Natural killer cell (primary cell): Measurements from ENCODE around the gene ZNF724. TPM values are rescaled to one million over a fixed set of nuclear protein-coding genes. Genes with fewer than 3 reads are reported as not detected.
"Not testable (repeated sequence)": the region's sequence is repeated elsewhere in the genome, so short reads cannot be mapped to it uniquely, and the experiment has no call there.

ENCODE experiments used
- ATAC-seq, 3 donors: fragments of 150-1000 bp in 2 of 3; fragments of 200-7000 bp in 1 of 3; cut with Tn5 transposase; 1 replicate in 1 of 3; 2 replicates in 2 of 3; pipeline ENCODE4 v1.10.0; 2021; ENCODE audit warnings: mild to moderate bottlenecking in 2 of 3, moderate library complexity in 2 of 3
- DNase-seq, 2 donors: peaks; one replicate each; pipeline versions ENCODE4 v3.0.0 to v3.0.0-alpha.2; 2013 to 2021; ENCODE audit warnings: mixed read lengths in 1 of 2
- H3K27ac ChIP-seq: one replicate; pipeline ENCODE4 v1.5.1; 2013; ENCODE audit warnings: mild to moderate bottlenecking, low read length
- H3K27me3 ChIP-seq: one replicate; pipeline ENCODE4 v1.6.1; 2013; ENCODE audit warnings: low read length; ENCODE audit not compliant: control insufficient read depth, insufficient read depth
- H3K36me3 ChIP-seq: one replicate; pipeline ENCODE4 v1.6.1; 2013; ENCODE audit warnings: low read length; ENCODE audit not compliant: control insufficient read depth, insufficient read depth
- H3K4me1 ChIP-seq: one replicate; pipeline ENCODE4 v1.6.1; 2013; ENCODE audit warnings: low read length; ENCODE audit not compliant: control insufficient read depth, insufficient read depth
- H3K4me3 ChIP-seq: one replicate; pipeline ENCODE4 v1.5.1; 2013; ENCODE audit warnings: low read length
- H3K9me3 ChIP-seq: one replicate; pipeline ENCODE4 v1.6.1; 2013; ENCODE audit warnings: low read length; ENCODE audit not compliant: control insufficient read depth, insufficient read depth
- H3K27ac Mint-ChIP-seq, 2 donors: one replicate each; pipeline ENCODE4 v1.8.0; 2022; ENCODE audit warnings: mild to moderate bottlenecking in 2 of 2, mixed read lengths in 2 of 2, moderate library complexity in 1 of 2
- H3K27me3 Mint-ChIP-seq, 2 donors: one replicate each; pipeline ENCODE4 v1.8.0; 2022; ENCODE audit warnings: low read depth in 2 of 2, mixed read lengths in 2 of 2
- H3K36me3 Mint-ChIP-seq: one replicate; pipeline ENCODE4 v1.8.0; 2022; ENCODE audit warnings: mixed read lengths
- H3K4me1 Mint-ChIP-seq, 2 donors: one replicate each; pipeline ENCODE4 v1.8.0; 2022; ENCODE audit warnings: mixed read lengths in 2 of 2
- H3K4me3 Mint-ChIP-seq: one replicate; pipeline ENCODE4 v1.8.0; 2022; ENCODE audit warnings: mild to moderate bottlenecking, moderate library complexity, mixed read lengths
- H3K9me3 Mint-ChIP-seq, 2 donors: one replicate each; pipeline ENCODE4 v1.8.0; 2022; ENCODE audit warnings: mixed read lengths in 2 of 2
- CTCF ChIP-seq: fragments of 200-600 bp; IDR thresholded peaks from one replicate; pipeline ENCODE4 v1.8.0; 2022; ENCODE audit warnings: antibody characterized with exemption
- WGBS: methylation state at CpG from one replicate; pipeline ENCODE4 v1.1.7; 2013; ENCODE audit warnings: missing lambda C conversion rate; ENCODE audit not compliant: insufficient coverage; 5-methylcytosine and 5-hydroxymethylcytosine counted together
- intact Hi-C: fragments of 100-400 bp; cut with micrococcal nuclease; formaldehyde crosslinking; loops from one replicate; pipeline ENCODE4 v1.14.2; 2022
- total RNA-seq, 4 donors: library from RNA; stranded (reverse); fragments of 120-200 nt in 1 of 4; gene quantifications; one replicate each; pipeline versions ENCODE4 v1.2.3 to v1.2.4, GENCODE V29; 2013 to 2022

The ZNF724 gene
- total RNA-seq, 3 donors from 2014 or later (not counting 1 experiment from before 2014, with no cell fraction given) = 4.5 to 5.8 (median 4.9) TPM

GRCh38 chr19:23254141-23254910, 4.1 kb upstream of the ZNF724 start:
- H3K27ac ChIP-seq = no peak overlapping the region
- WGBS = 81% methylated on average over 5 of the region's 5 CpGs
- H3K4me3 ChIP-seq = no peak overlapping the region
- Mint-ChIP-seq H3K27ac (no peak overlapping the region), H3K27me3 (no peaks in the 10 kb centered on the region), H3K4me3 (no peak overlapping the region), H3K4me1 (peaks cover 5 to 10% of the 10 kb centered on the region in 2 donors), H3K9me3 (no peaks in the 10 kb centered on the region), H3K36me3 (no peaks in the 10 kb centered on the region)
- peaks cover 5% of the 10 kb centered on the region for H3K4me1 ChIP-seq
- no peaks in the 10 kb centered on the region for H3K27me3 ChIP-seq
- DNase-seq (no peak), ATAC-seq (no peak)
- H3K9me3 ChIP-seq = no peaks in the 10 kb centered on the region
- TF ChIP-seq CTCF = no peak
- intact Hi-C loops = no loop called here
- H3K36me3 ChIP-seq = peaks cover 5% of the 10 kb centered on the region

GRCh38 chr19:23253256-23253655, 3.1 kb upstream of the ZNF724 start:
- ATAC-seq, H3K27ac Mint-ChIP-seq, H3K27me3 Mint-ChIP-seq, H3K9me3 ChIP-seq, DNase-seq, intact Hi-C loops, H3K4me3 Mint-ChIP-seq, H3K27ac ChIP-seq, H3K4me3 ChIP-seq, H3K36me3 Mint-ChIP-seq, H3K9me3 Mint-ChIP-seq, H3K36me3 ChIP-seq, H3K27me3 ChIP-seq: not testable (repeated sequence)
- peaks cover 12% of the 10 kb centered on the region for H3K4me1 ChIP-seq
- 49% methylated on average over 3 of the region's 3 CpGs for WGBS
- peaks cover 5 to 10% of the 10 kb centered on the region in 2 donors for H3K4me1 Mint-ChIP-seq

GRCh38 chr19:23241419-23241818, 8.8 kb downstream of the ZNF724 start:
- Histone ChIP-seq H3K27me3 (no peaks in the 10 kb centered on the region), H3K4me3 (no peak overlapping the region), H3K27ac (no peak overlapping the region), H3K9me3 (peaks cover 19% of the 10 kb centered on the region), H3K4me1 (no peaks in the 10 kb centered on the region), H3K36me3 (peaks cover 4% of the 10 kb centered on the region)
- Mint-ChIP-seq H3K4me1 (no peaks in the 10 kb centered on the region), H3K27ac (no peak overlapping the region), H3K9me3 (peaks cover 10 to 15% of the 10 kb centered on the region in 2 donors), H3K36me3 (peaks cover 34% of the 10 kb centered on the region), H3K27me3 (no peaks in the 10 kb centered on the region), H3K4me3 (no peak overlapping the region)
- DNase-seq (no peak), ATAC-seq (no peak)
- no peak for TF ChIP-seq CTCF
- WGBS = 93% methylated on average over 1 of the region's 1 CpG
- intact Hi-C loops = no loop called here

GRCh38 chr19:23222998-23223652, 27.1 kb downstream of the ZNF724 start:
- no peak for TF ChIP-seq CTCF
- Histone ChIP-seq H3K27me3 (no peaks in the 10 kb centered on the region), H3K9me3 (peaks cover 47% of the 10 kb centered on the region), H3K4me1 (no peaks in the 10 kb centered on the region), H3K27ac (no peak overlapping the region), H3K4me3 (no peak overlapping the region), H3K36me3 (peaks cover 18% of the 10 kb centered on the region)
- ATAC-seq (no peak), DNase-seq (no peak)
- no peaks in the 10 kb centered on the region for H3K27me3 Mint-ChIP-seq
- no peak overlapping the region for H3K4me3 Mint-ChIP-seq
- H3K36me3 Mint-ChIP-seq = peaks cover 30% of the 10 kb centered on the region
- H3K4me1 Mint-ChIP-seq = no peaks in the 10 kb centered on the region
- H3K27ac Mint-ChIP-seq = no peak overlapping the region
- H3K9me3 Mint-ChIP-seq = peaks cover 16 to 23% of the 10 kb centered on the region in 2 donors
- intact Hi-C loops = no loop called here
- WGBS = 100% methylated on average over 2 of the region's 3 CpGs
